Ascending aorta (tissue), 2 donors: Measurements from ENCODE around the gene SLC36A2. TPM values are rescaled to one million over a fixed set of nuclear protein-coding genes. Genes with fewer than 3 reads are reported as not detected.
"Not testable (repeated sequence)": the region's sequence is repeated elsewhere in the genome, so short reads cannot be mapped to it uniquely, and the experiment has no call there.

ENCODE experiments used
- DNase-seq, 2 donors: peaks; one replicate each; pipeline ENCODE4 v3.0.0-alpha.2; 2019; ENCODE audit warnings: low spot score in 2 of 2
- H3K27ac ChIP-seq, 2 donors: fragments of 200-600 bp; sonication (generic); one replicate each; pipeline ENCODE4 v1.5.1; 2016 to 2017; ENCODE audit warnings: mild to moderate bottlenecking in 1 of 2
- H3K27me3 ChIP-seq: fragments of 200-600 bp; sonication (generic); one replicate; pipeline ENCODE4 v1.5.1; 2017
- H3K36me3 ChIP-seq, 2 donors: fragments of 200-600 bp; sonication (generic); one replicate each; pipeline ENCODE4 v1.5.1; 2016
- H3K4me1 ChIP-seq, 2 donors: fragments of 200-600 bp; sonication (generic); one replicate each; pipeline ENCODE4 v1.5.1; 2016 to 2017; ENCODE audit warnings: mild to moderate bottlenecking in 1 of 2
- H3K4me3 ChIP-seq, 2 donors: fragments of 200-600 bp; sonication (generic); one replicate each; pipeline ENCODE4 v1.5.1; 2016 to 2017; ENCODE audit warnings: mild to moderate bottlenecking in 1 of 2
- H3K9me3 ChIP-seq, 2 donors: fragments of 200-600 bp; sonication (generic); one replicate each; pipeline ENCODE4 v1.5.1; 2016
- CTCF ChIP-seq, 3 experiments: fragments of 200-600 bp in 2 of 3; fragments of 450-650 bp in 1 of 3; sonication (generic) in 2 of 3; IDR thresholded peaks; one replicate each; pipeline ENCODE4 v1.5.1; 2016 to 2019; ENCODE audit warnings: antibody characterized with exemption in 3 of 3, mild to moderate bottlenecking in 1 of 3, moderate library complexity in 1 of 3
- intact Hi-C: fragments of 100-400 bp; cut with DNase I; formaldehyde crosslinking; loops from one replicate; pipeline ENCODE4 v1.15.1; 2023
- total RNA-seq: library from RNA; depleted of rRNA; stranded (reverse); fragments of >200 nt; gene quantifications from one replicate; pipeline ENCODE4 v1.1.0, GENCODE V29; 2016

Gene SLC36A2
- total RNA-seq, 1 donor from 2014 or later = 0.75 TPM

- intact Hi-C loops = no loop called here
- Histone ChIP-seq H3K36me3 (no peaks in the 10 kb centered on the region), H3K4me3 (no peak overlapping the region), H3K4me1 (no peaks in the 10 kb centered on the region), H3K27me3 (no peaks in the 10 kb centered on the region), H3K27ac (no peak overlapping the region), H3K9me3 (no peaks in the 10 kb centered on the region)
- peak in 1 of 2 donors; percentile 73 for DNase-seq
- TF ChIP-seq CTCF (IDR thresholded peaks at IDR 0.05) = peak; percentile 43 to 71 (median 60)
These were observed 31.3 kb downstream of the SLC36A2 start for GRCh38 chr5:151315998-151316597.

- DNase-seq = no peak
- Histone ChIP-seq H3K4me3 (no peak overlapping the region), H3K36me3 (no peaks in the 10 kb centered on the region), H3K27me3 (no peaks in the 10 kb centered on the region), H3K9me3 (no peaks in the 10 kb centered on the region), H3K4me1 (no peaks in the 10 kb centered on the region), H3K27ac (no peak overlapping the region)
- intact Hi-C loops = no loop called here
- no peak for TF ChIP-seq CTCF (IDR thresholded peaks at IDR 0.05)
These were observed 34.0 kb downstream of the SLC36A2 start for GRCh38 chr5:151313357-151313756.

GRCh38 chr5:151312756-151313324 lies 34.5 kb downstream of the SLC36A2 start:
- Histone ChIP-seq H3K9me3 (no peaks in the 10 kb centered on the region), H3K4me1 (no peaks in the 10 kb centered on the region), H3K27ac (no peak overlapping the region), H3K27me3 (no peaks in the 10 kb centered on the region), H3K4me3 (no peak overlapping the region), H3K36me3 (no peaks in the 10 kb centered on the region)
- no peak for DNase-seq
- TF ChIP-seq CTCF (IDR thresholded peaks at IDR 0.05) = no peak
- intact Hi-C loops = no loop called here

- H3K36me3 ChIP-seq = no peaks in the 10 kb centered on the region
- no peak overlapping the region for H3K4me3 ChIP-seq
- no peaks in the 10 kb centered on the region for H3K4me1 ChIP-seq
- no peaks in the 10 kb centered on the region for H3K27me3 ChIP-seq
- no peaks in the 10 kb centered on the region for H3K9me3 ChIP-seq
- intact Hi-C loops = no loop called here
- no peak for DNase-seq
- no peak for TF ChIP-seq CTCF (IDR thresholded peaks at IDR 0.05)
- no peak overlapping the region for H3K27ac ChIP-seq
These were observed 36.4 kb downstream of the SLC36A2 start for GRCh38 chr5:151310932-151311331.

- intact Hi-C loops, H3K4me1 ChIP-seq, H3K36me3 ChIP-seq, H3K27ac ChIP-seq, H3K4me3 ChIP-seq, H3K9me3 ChIP-seq, DNase-seq, H3K27me3 ChIP-seq: not testable (repeated sequence)
These were observed 37.5 kb downstream of the SLC36A2 start for GRCh38 chr5:151309821-151310220.

GRCh38 chr5:151309266-151309665 lies 38.1 kb downstream of the SLC36A2 start:
- H3K27me3 ChIP-seq, H3K4me3 ChIP-seq, DNase-seq, intact Hi-C loops, H3K4me1 ChIP-seq, H3K27ac ChIP-seq, H3K9me3 ChIP-seq, H3K36me3 ChIP-seq: not testable (repeated sequence)

- DNase-seq = no peak
- Histone ChIP-seq H3K4me3 (no peak within 1 kb of the TSS), H3K27me3 (no peaks in the 10 kb centered on the region), H3K9me3 (no peaks in the 10 kb centered on the region), H3K27ac (no peak within 1 kb of the TSS), H3K4me1 (no peaks in the 10 kb centered on the region), H3K36me3 (no peaks in the 10 kb centered on the region)
- no peak for TF ChIP-seq CTCF (IDR thresholded peaks at IDR 0.05)
- intact Hi-C loops = no loop called here
These were observed 43.7 kb downstream of the SLC36A2 start, which contains the start of gene SLC36A3 for GRCh38 chr5:151303666-151304065. SLC36A3 (minus strand) TSS chr5:151303766; CDS start chr5:151303354, 412 bp downstream.
